ELR (cell line): ENCODE results near the gene DMBX1.

Experiments used
- DNase-seq: peaks from one replicate; pipeline ENCODE4 v3.0.0-alpha.2; 2015; ENCODE audit warnings: low read depth

Gene DMBX1

GRCh38 chr1:46506470-46507219, 17.0 kb downstream of the DMBX1 start:
- DNase-seq: peak; percentile 37

- DNase-seq: peak; percentile 69
Observed at GRCh38 chr1:46508757-46509156, 19.1 kb downstream of the DMBX1 start.

GRCh38 chr1:46510341-46510997, 20.8 kb downstream of the DMBX1 start:
- no peak for DNase-seq

- no peak for DNase-seq
Observed at GRCh38 chr1:46510998-46511365, 21.3 kb downstream of the DMBX1 start.

GRCh38 chr1:46512135-46512791, 22.6 kb downstream of the DMBX1 start:
- DNase-seq: no peak

- no peak for DNase-seq
Observed at GRCh38 chr1:46512792-46513190, 23.2 kb downstream of the DMBX1 start.

GRCh38 chr1:46513536-46513935, 23.9 kb downstream of the DMBX1 start:
- DNase-seq: no peak

GRCh38 chr1:46515576-46515975, 25.9 kb downstream of the DMBX1 start:
- DNase-seq: no peak

- no peak for DNase-seq
Observed at GRCh38 chr1:46516200-46516950, 26.7 kb downstream of the DMBX1 start.

- DNase-seq: no peak
Observed at GRCh38 chr1:46517010-46517600, 27.5 kb downstream of the DMBX1 start.

GRCh38 chr1:46517932-46518498, 28.4 kb downstream of the DMBX1 start:
- DNase-seq: no peak

GRCh38 chr1:46519209-46519608, 29.6 kb downstream of the DMBX1 start:
- DNase-seq: peak; percentile 37

- DNase-seq: peak; percentile 86
Observed at GRCh38 chr1:46520063-46520911, 30.7 kb downstream of the DMBX1 start.

- DNase-seq: no peak
Observed at GRCh38 chr1:46521414-46521813, 31.8 kb downstream of the DMBX1 start.

- peak; percentile 38 for DNase-seq
Observed at GRCh38 chr1:46522184-46522968, 32.7 kb downstream of the DMBX1 start.

- no peak for DNase-seq
Observed at GRCh38 chr1:46522969-46523320, 33.3 kb downstream of the DMBX1 start.

- no peak for DNase-seq
Observed at GRCh38 chr1:46523496-46524353, 34.1 kb downstream of the DMBX1 start.

- no peak for DNase-seq
Observed at GRCh38 chr1:46524843-46525242, 35.2 kb downstream of the DMBX1 start.
